Measurements from ENCODE around the gene ATP6V0B. TPM values are rescaled to one million over a fixed set of nuclear protein-coding genes. Genes with fewer than 3 reads are reported as not detected.

The ATP6V0B gene
- total RNA-seq, 1 donor, result 89.4 TPM

GRCh38 chr1:44000122-44000665 lies 25.4 kb downstream of the ATP6V0B start:
- Histone ChIP-seq H3K79me2 (ENCODE audit: insufficient read depth, low read length) (no peaks in the 10 kb centered on the region), H3K36me3 (ENCODE audit: insufficient read depth, low read length) (no peaks in the 10 kb centered on the region), H3K27ac (ENCODE audit: low read depth, low read length) (no peak overlapping the region), H3K27me3 (ENCODE audit: insufficient read depth, low read length) (no peaks in the 10 kb centered on the region), H3K4me3 (ENCODE audit: insufficient read depth, low read length) (no peak overlapping the region), H4K20me1 (ENCODE audit: insufficient read depth, low read length) (no peaks in the 10 kb centered on the region), H3K4me2 (ENCODE audit: insufficient read depth, low read length) (no peak overlapping the region), H3K4me1 (ENCODE audit: insufficient read depth, low read length) (no peaks in the 10 kb centered on the region), H3K9me3 (ENCODE audit: low read depth, low read length) (no peaks in the 10 kb centered on the region), H2AFZ (ENCODE audit: low read length) (no peak overlapping the region)
- no peak for DNase-seq (ENCODE audit: insufficient read length, low spot score, missing footprints)
- TF ChIP-seq CTCF (IDR thresholded peaks at IDR 0.05; ENCODE audit: extremely low read depth, low read depth, low read length), result no peak

- TF ChIP-seq CTCF (IDR thresholded peaks at IDR 0.05; ENCODE audit: extremely low read depth, low read depth, low read length), result no peak
- no peaks in the 10 kb centered on the region for H3K36me3 ChIP-seq (ENCODE audit: insufficient read depth, low read length)
- no peak overlapping the region for H3K4me3 ChIP-seq (ENCODE audit: insufficient read depth, low read length)
- no peak overlapping the region for H3K27ac ChIP-seq (ENCODE audit: low read depth, low read length)
- no peaks in the 10 kb centered on the region for H3K9me3 ChIP-seq (ENCODE audit: low read depth, low read length)
- no peaks in the 10 kb centered on the region for H3K27me3 ChIP-seq (ENCODE audit: insufficient read depth, low read length)
- no peak overlapping the region for H3K4me2 ChIP-seq (ENCODE audit: insufficient read depth, low read length)
- peaks cover 3% of the 10 kb centered on the region for H3K4me1 ChIP-seq (ENCODE audit: insufficient read depth, low read length)
- H4K20me1 ChIP-seq (ENCODE audit: insufficient read depth, low read length), result no peaks in the 10 kb centered on the region
- no peak for DNase-seq (ENCODE audit: insufficient read length, low spot score, missing footprints)
- H2AFZ ChIP-seq (ENCODE audit: low read length), result no peak overlapping the region
- H3K79me2 ChIP-seq (ENCODE audit: insufficient read depth, low read length), result no peaks in the 10 kb centered on the region
These were observed 27.4 kb downstream of the ATP6V0B start for GRCh38 chr1:44002165-44002564.

GRCh38 chr1:44002606-44003157 lies 27.9 kb downstream of the ATP6V0B start:
- Histone ChIP-seq H3K4me2 (ENCODE audit: insufficient read depth, low read length) (no peak overlapping the region), H3K27ac (ENCODE audit: low read depth, low read length) (no peak overlapping the region), H3K4me1 (ENCODE audit: insufficient read depth, low read length) (peaks cover 3% of the 10 kb centered on the region), H3K4me3 (ENCODE audit: insufficient read depth, low read length) (no peak overlapping the region), H4K20me1 (ENCODE audit: insufficient read depth, low read length) (no peaks in the 10 kb centered on the region), H3K9me3 (ENCODE audit: low read depth, low read length) (no peaks in the 10 kb centered on the region), H3K79me2 (ENCODE audit: insufficient read depth, low read length) (no peaks in the 10 kb centered on the region), H2AFZ (ENCODE audit: low read length) (no peak overlapping the region), H3K27me3 (ENCODE audit: insufficient read depth, low read length) (no peaks in the 10 kb centered on the region), H3K36me3 (ENCODE audit: insufficient read depth, low read length) (no peaks in the 10 kb centered on the region)
- no peak for DNase-seq (ENCODE audit: insufficient read length, low spot score, missing footprints)
- TF ChIP-seq CTCF (IDR thresholded peaks at IDR 0.05; ENCODE audit: extremely low read depth, low read depth, low read length), result peak; percentile 5

- no peak for TF ChIP-seq CTCF (IDR thresholded peaks at IDR 0.05; ENCODE audit: extremely low read depth, low read depth, low read length)
These were observed 33.5 kb downstream of the ATP6V0B start for GRCh38 chr1:44008259-44008658.

More at GRCh38 chr1:44008259-44008658, 33.5 kb downstream of the ATP6V0B start:
- H3K27me3 ChIP-seq (ENCODE audit: insufficient read depth, low read length), result no peaks in the 10 kb centered on the region
- H3K9me3 ChIP-seq (ENCODE audit: low read depth, low read length), result no peaks in the 10 kb centered on the region
- peaks cover 4% of the 10 kb centered on the region for H3K4me1 ChIP-seq (ENCODE audit: insufficient read depth, low read length)
- H2AFZ ChIP-seq (ENCODE audit: low read length), result no peak overlapping the region
- H3K4me3 ChIP-seq (ENCODE audit: insufficient read depth, low read length), result no peak overlapping the region
- no peaks in the 10 kb centered on the region for H4K20me1 ChIP-seq (ENCODE audit: insufficient read depth, low read length)
- H3K36me3 ChIP-seq (ENCODE audit: insufficient read depth, low read length), result no peaks in the 10 kb centered on the region
- DNase-seq (ENCODE audit: insufficient read length, low spot score, missing footprints), result no peak
- no peak overlapping the region for H3K4me2 ChIP-seq (ENCODE audit: insufficient read depth, low read length)
- H3K79me2 ChIP-seq (ENCODE audit: insufficient read depth, low read length), result no peaks in the 10 kb centered on the region
- H3K27ac ChIP-seq (ENCODE audit: low read depth, low read length), result no peak overlapping the region
